Adipocyte (in vitro differentiated cells): ENCODE measurements around the gene FAT1.

Source experiments
- DNase-seq: peaks from one replicate; pipeline ENCODE4 v3.0.0-alpha.2; 2015; ENCODE audit warnings: low read depth
- H3K27me3 ChIP-seq: replicated peaks from 2 replicates; pipeline ENCODE4 v1.7.0; 2013; ENCODE audit warnings: mild to moderate bottlenecking, low read length, moderate library complexity; ENCODE audit not compliant: control insufficient read depth, insufficient read depth
- H3K36me3 ChIP-seq: 2 replicates; pipeline ENCODE4 v1.7.0; 2013; ENCODE audit warnings: low read length, mild to moderate bottlenecking, moderate library complexity; ENCODE audit not compliant: control insufficient read depth, insufficient read depth, severe bottlenecking
- H3K4me1 ChIP-seq: 2 replicates; pipeline ENCODE4 v1.7.0; 2013; ENCODE audit warnings: mild to moderate bottlenecking, low read length, moderate library complexity; ENCODE audit not compliant: control insufficient read depth, insufficient read depth
- H3K4me3 ChIP-seq: 2 replicates; pipeline ENCODE4 v1.7.0; 2013; ENCODE audit warnings: mild to moderate bottlenecking, low read length, moderate library complexity
- H3K9ac ChIP-seq: 2 replicates; pipeline ENCODE4 v1.7.0; 2013; ENCODE audit warnings: mild to moderate bottlenecking, low read length, moderate library complexity
- H3K9me3 ChIP-seq: 2 replicates; pipeline ENCODE4 v1.7.0; 2013; ENCODE audit warnings: mild to moderate bottlenecking, low read length, moderate library complexity; ENCODE audit not compliant: control insufficient read depth

FAT1 gene

GRCh38 chr4:186596850-186597390, 126.7 kb downstream of the FAT1 start:
- Histone ChIP-seq H3K9ac (no peak overlapping the region), H3K36me3 (peaks cover 97% of the 10 kb centered on the region), H3K9me3 (no peaks in the 10 kb centered on the region), H3K4me3 (no peak overlapping the region), H3K27me3 (no peaks in the 10 kb centered on the region), H3K4me1 (no peaks in the 10 kb centered on the region)
- no peak for DNase-seq

- Histone ChIP-seq H3K4me1 (no peaks in the 10 kb centered on the region), H3K36me3 (peaks cover 96% of the 10 kb centered on the region), H3K9ac (no peak overlapping the region), H3K9me3 (no peaks in the 10 kb centered on the region), H3K4me3 (no peak overlapping the region), H3K27me3 (no peaks in the 10 kb centered on the region)
- no peak for DNase-seq
Measured at GRCh38 chr4:186596346-186596745, 127.3 kb downstream of the FAT1 start.

GRCh38 chr4:186593587-186593973, 130.1 kb downstream of the FAT1 start:
- H3K4me3 ChIP-seq, result no peak overlapping the region
- H3K9me3 ChIP-seq, result no peaks in the 10 kb centered on the region
- H3K36me3 ChIP-seq, result peaks cover 95% of the 10 kb centered on the region
- no peak for DNase-seq
- H3K4me1 ChIP-seq, result no peaks in the 10 kb centered on the region
- H3K9ac ChIP-seq, result no peak overlapping the region
- no peaks in the 10 kb centered on the region for H3K27me3 ChIP-seq

GRCh38 chr4:186592966-186593586, 130.6 kb downstream of the FAT1 start:
- H3K4me3 ChIP-seq, result no peak overlapping the region
- peak; percentile 40 for DNase-seq
- no peak overlapping the region for H3K9ac ChIP-seq
- no peaks in the 10 kb centered on the region for H3K4me1 ChIP-seq
- H3K27me3 ChIP-seq, result no peaks in the 10 kb centered on the region
- H3K9me3 ChIP-seq, result no peaks in the 10 kb centered on the region
- peaks cover 97% of the 10 kb centered on the region for H3K36me3 ChIP-seq

GRCh38 chr4:186592445-186592844, 131.2 kb downstream of the FAT1 start:
- no peak overlapping the region for H3K4me3 ChIP-seq
- no peaks in the 10 kb centered on the region for H3K9me3 ChIP-seq
- DNase-seq, result no peak
- no peaks in the 10 kb centered on the region for H3K4me1 ChIP-seq
- H3K27me3 ChIP-seq, result no peaks in the 10 kb centered on the region
- H3K36me3 ChIP-seq, result peaks cover 97% of the 10 kb centered on the region
- no peak overlapping the region for H3K9ac ChIP-seq

- Histone ChIP-seq H3K4me1 (no peaks in the 10 kb centered on the region), H3K9me3 (no peaks in the 10 kb centered on the region), H3K4me3 (no peak overlapping the region), H3K27me3 (no peaks in the 10 kb centered on the region), H3K9ac (no peak overlapping the region), H3K36me3 (peaks cover 94% of the 10 kb centered on the region)
- DNase-seq, result no peak
Measured at GRCh38 chr4:186591651-186592050, 132.0 kb downstream of the FAT1 start.

GRCh38 chr4:186588503-186588902, 135.2 kb downstream of the FAT1 start:
- H3K9ac ChIP-seq, result no peak overlapping the region
- H3K9me3 ChIP-seq, result no peaks in the 10 kb centered on the region
- H3K36me3 ChIP-seq, result peaks cover 85% of the 10 kb centered on the region
- no peak overlapping the region for H3K4me3 ChIP-seq
- no peaks in the 10 kb centered on the region for H3K27me3 ChIP-seq
- DNase-seq, result no peak
- no peaks in the 10 kb centered on the region for H3K4me1 ChIP-seq

- Histone ChIP-seq H3K4me3 (no peak overlapping the region), H3K36me3 (peaks cover 83% of the 10 kb centered on the region), H3K27me3 (no peaks in the 10 kb centered on the region), H3K9ac (no peak overlapping the region), H3K4me1 (no peaks in the 10 kb centered on the region), H3K9me3 (no peaks in the 10 kb centered on the region)
- DNase-seq, result peak; percentile 87
Measured at GRCh38 chr4:186587416-186588018, 136.1 kb downstream of the FAT1 start.

GRCh38 chr4:186586205-186586604, 137.5 kb downstream of the FAT1 start:
- no peak overlapping the region for H3K9ac ChIP-seq
- H3K9me3 ChIP-seq, result no peaks in the 10 kb centered on the region
- H3K36me3 ChIP-seq, result peaks cover 75% of the 10 kb centered on the region
- no peaks in the 10 kb centered on the region for H3K27me3 ChIP-seq
- no peak for DNase-seq
- no peak overlapping the region for H3K4me3 ChIP-seq
- H3K4me1 ChIP-seq, result no peaks in the 10 kb centered on the region

- H3K9ac ChIP-seq, result no peak overlapping the region
- no peaks in the 10 kb centered on the region for H3K9me3 ChIP-seq
- H3K36me3 ChIP-seq, result peaks cover 63% of the 10 kb centered on the region
- DNase-seq, result no peak
- H3K4me1 ChIP-seq, result no peaks in the 10 kb centered on the region
- no peaks in the 10 kb centered on the region for H3K27me3 ChIP-seq
- no peak overlapping the region for H3K4me3 ChIP-seq
Measured at GRCh38 chr4:186584912-186585311, 138.7 kb downstream of the FAT1 start.

- no peaks in the 10 kb centered on the region for H3K27me3 ChIP-seq
- H3K36me3 ChIP-seq, result peaks cover 31% of the 10 kb centered on the region
- H3K4me3 ChIP-seq, result no peak overlapping the region
- H3K9me3 ChIP-seq, result no peaks in the 10 kb centered on the region
- no peak for DNase-seq
- no peak overlapping the region for H3K9ac ChIP-seq
- H3K4me1 ChIP-seq, result no peaks in the 10 kb centered on the region
Measured at GRCh38 chr4:186581421-186581820, 142.2 kb downstream of the FAT1 start.
